ENCODE results near the gene P4HTM.

P4HTM gene

DNA sequence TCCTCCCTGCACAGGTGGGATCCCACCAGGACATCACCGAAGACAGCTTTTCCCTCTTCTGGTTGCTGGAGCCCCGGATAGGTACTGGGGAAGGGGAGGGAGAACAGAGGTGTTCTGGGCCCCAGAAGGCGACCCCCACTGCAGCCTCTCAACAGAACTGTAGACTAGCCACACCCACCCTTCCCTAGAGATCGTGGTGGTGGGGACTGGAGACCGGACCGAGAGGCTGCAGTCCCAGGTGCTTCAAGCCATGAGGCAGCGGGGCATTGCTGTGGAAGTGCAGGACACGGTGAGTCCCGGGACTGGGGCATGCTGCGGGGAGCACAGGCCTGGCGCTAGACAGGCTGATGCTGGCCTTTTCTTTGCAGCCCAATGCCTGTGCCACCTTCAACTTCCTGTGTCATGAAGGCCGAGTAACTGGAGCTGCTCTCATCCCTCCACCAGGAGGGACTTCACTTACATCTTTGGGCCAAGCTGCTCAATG is 32.7 kb downstream of the P4HTM start:
- DNase-seq (ENCODE audit: insufficient read length, low spot score) = no peak
- FAIRE-seq = no peak

DNA sequence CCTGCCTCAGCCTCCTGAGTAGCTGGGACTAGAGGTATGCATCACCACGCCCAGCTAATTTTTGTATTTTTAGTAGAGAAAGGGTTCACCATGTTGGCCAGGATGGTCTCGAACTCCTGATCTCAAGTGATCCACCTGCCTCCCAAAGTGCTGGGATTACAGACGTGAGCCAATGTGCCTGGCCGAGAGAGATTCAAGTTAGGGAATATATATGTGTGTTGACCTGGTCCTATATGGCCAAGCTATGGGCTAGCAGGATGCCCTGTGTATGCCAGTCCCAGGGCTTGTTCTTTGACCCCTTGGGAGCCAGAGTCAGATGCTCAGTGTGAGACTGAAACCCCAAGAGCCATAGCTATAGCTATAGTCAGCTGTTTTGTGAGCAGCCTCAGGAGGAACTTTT is 33.7 kb downstream of the P4HTM start:
- no peak for FAIRE-seq
- DNase-seq (ENCODE audit: insufficient read length, low spot score) = no peak

DNA sequence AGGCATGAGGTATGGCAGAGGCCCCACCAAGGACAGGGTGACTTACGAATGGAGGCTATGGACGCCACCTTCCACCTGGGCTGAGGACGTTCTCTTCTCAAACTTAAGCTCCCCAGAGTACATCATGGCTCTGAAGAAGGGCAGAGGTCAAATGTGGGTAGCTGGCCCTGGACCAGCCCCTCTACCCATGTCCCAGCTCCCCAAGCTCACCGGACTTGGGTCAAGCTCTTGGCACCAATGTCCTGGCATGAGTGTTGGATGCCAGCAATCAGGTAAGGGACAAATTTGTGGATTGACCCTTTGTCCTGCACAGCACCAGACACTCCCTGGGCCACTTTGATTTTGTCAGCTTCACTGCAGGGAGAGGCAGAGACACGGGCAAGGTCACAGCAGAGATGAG is 34.4 kb downstream of the P4HTM start:
- no peak for FAIRE-seq
- DNase-seq (ENCODE audit: insufficient read length, low spot score) = no peak

DNA sequence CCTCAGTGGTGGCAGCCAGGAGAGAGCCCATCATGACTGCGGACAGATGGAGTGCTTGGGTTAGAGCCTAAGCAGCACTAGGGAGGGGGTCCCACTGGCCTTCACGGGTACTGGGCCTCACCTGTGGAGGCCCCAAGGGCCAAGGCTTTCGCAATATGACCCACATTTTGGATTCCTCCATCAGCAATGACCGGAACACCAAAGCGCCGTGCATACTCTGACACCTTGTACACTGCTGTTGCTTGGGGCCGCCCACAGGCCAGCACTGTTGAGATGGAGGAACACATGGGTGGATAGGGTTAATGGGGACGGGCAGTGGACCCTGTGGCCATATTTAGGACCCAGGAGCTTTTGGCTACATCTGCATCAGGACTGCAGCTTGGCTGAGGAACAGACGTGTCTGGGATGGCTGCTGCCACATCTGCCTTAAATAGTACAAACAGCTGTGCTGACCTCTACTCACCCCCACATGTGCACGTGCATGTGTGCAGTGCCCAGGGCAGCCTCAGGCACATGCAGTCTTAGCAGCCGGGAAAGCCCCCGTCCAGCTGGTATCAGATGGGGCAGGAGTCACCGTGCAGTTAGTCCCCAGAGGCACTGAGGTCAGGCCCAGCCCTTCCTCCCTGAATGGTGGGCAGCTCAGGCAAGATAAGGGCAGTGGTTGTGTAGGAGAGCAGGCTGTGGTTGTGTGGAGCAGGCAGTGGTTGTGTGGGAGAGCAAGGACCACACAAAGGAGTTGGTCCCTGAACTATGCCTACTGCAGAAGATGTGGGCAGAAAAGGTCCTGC is 35.2 kb downstream of the P4HTM start:
- DNase-seq (ENCODE audit: insufficient read length, low spot score) (no peak), FAIRE-seq (no peak)

DNA sequence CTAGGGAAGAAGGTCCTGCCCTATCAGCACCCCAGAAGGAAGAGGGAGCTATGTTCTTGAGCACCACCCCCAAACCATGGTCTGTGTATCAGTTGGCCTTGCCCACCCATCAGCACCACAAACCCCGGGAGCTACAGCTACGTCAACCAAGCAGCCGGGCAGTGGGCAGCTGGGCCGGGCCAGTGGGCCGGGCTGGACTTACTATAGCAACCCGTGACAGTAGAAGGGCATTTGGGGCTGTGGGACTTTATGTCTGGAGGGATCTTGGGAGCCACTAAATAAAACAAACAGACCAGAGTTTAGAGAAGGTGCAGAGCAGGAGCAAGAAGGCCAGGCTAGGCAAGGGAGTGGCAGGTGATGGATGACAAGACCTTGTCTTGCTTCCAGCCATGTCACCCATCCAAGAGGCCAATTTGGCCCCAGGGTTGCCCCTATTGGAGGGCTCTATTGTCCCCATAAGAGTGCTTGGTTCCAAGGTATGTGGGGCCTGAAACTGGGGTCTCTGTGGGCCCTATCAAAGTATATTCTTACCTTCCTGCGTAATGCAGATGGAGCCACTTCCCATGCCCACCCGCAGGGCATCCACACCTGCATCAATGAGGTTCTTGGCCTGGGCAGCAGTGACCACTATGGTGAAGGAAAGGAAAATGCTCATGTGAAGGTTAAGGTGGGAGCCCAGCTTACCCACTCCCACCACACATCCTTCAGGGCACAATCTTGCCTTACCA is 35.9 kb downstream of the P4HTM start:
- no peak for DNase-seq (ENCODE audit: insufficient read length, low spot score)
- FAIRE-seq = no peak

DNA sequence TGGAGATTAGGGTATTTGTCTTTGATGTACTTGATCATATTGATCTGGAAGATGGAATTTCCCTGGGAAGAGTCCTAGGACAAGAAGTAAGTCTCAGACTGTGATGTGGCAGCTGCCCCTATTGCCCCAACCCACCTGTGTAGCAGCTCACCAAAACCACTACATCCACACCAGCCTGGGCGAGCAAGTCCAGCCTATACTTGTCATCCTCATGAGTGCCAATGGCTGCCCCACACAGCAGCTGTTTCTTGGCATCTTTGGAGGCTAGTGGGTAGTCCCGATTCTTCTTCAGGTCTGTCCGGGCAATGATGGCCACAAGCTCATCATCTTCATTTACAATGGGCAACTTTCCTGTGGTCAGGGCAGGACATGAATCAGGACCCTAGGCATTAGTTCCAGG is 36.5 kb downstream of the P4HTM start:
- DNase-seq (ENCODE audit: insufficient read length, low spot score) = no peak
- FAIRE-seq = no peak

DNA sequence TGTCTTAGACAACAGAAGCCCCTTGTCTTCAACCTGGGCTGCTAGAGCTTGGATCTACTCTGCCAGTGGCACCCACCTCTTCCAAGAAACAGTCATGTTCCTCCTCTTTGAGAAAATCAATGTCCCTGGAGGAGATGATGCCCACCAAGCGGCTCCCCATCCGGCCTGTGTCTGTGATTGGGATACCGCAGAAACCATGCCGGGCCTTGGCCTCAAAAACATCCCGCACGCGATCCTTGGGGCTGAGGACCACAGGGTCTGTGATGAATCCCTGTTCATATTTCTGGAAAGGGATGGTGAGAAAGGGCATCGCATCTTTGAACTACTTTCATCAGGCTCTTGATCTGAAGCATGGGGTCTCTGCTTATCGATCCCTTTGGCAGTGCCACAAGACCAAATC is 37.6 kb downstream of the P4HTM start:
- DNase-seq (ENCODE audit: insufficient read length, low spot score) = no peak
- no peak for FAIRE-seq

DNA sequence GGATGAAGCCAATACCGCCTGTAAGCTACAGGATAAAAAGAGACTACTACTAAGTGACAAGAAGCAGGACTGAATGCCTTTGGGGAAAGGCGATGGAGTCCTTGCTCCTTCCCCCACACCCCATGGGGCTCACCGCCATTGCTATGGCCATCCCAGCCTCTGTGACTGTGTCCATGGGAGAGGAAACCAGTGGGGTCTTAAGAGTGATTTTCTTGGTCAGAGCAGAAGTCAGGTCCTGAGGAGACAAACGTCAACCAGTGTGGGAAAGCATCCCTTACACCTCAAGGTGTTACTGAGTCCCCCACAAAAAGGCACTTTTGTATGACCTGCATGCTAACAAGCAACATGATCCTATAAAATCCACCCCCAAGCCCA is 38.2 kb downstream of the P4HTM start:
- FAIRE-seq (no peak), DNase-seq (ENCODE audit: insufficient read length, low spot score) (no peak)

DNA sequence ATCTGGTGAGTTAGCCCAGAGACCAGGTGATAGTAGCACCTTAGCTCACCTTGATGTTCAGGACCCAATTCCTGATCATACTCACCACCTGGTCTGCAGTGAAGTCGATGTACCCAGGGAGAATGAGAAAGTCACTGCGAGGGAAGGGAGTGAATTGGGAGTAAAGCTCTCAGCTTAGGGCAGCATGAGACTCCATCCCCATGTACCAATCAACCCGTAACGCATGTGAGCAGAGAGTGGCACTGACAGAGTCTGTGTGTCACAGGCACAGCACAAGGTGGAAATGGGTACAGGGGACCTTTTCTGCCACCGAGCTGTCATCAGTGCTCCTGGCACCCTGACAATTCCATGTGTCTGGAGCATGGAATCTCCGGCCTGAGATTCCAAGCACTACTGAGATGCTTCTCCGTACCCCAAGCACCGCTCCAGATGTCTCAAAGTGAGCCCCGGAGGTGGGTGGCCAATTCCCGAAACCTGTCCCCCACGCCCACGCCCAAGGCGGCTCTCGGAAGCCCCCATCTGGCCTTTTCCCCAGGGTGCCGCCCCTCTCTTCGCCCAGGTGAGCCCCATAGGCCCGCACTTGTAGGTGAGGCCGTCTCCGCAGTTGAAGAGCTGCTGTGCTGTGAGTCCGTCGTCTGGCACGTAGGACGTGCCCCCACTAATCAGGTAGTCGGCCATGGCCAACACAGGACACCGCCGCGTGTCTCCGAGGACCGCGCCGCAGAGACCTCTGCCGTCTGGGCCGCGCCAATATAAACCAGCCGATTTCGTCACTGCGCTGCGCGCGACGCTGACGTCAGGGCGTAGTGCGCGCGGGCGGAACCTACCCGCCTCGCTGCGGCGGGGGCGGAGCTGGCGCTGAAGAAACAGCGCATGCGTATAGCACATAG is 38.9 kb downstream of the P4HTM start, which contains the start of gene IMPDH2:
Gene IMPDH2 (minus strand): TSS at position 726 of the 890 bp plus-strand sequence. CDS start 48 bp downstream, at position 678.
- FAIRE-seq = peak; percentile 99
- DNase-seq (ENCODE audit: insufficient read length, low spot score) = peak; percentile 85

DNA sequence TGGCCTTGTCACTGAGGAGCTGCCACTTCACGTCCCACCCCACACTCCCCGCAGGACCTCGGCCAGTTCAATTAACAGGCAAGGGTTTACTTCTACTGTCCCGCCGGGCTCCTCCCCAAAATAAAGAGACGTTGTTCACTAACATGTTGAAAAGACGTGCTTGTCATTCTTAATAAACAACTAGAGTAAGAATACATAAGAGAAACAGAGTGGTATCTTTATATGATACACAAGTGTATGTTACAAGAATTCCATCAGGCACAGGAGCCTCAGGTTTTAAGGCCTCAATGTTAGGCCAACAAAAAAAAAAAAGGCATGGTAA is 39.5 kb downstream of the P4HTM start:
- DNase-seq (ENCODE audit: insufficient read length, low spot score) (no peak), FAIRE-seq (no peak)

DNA sequence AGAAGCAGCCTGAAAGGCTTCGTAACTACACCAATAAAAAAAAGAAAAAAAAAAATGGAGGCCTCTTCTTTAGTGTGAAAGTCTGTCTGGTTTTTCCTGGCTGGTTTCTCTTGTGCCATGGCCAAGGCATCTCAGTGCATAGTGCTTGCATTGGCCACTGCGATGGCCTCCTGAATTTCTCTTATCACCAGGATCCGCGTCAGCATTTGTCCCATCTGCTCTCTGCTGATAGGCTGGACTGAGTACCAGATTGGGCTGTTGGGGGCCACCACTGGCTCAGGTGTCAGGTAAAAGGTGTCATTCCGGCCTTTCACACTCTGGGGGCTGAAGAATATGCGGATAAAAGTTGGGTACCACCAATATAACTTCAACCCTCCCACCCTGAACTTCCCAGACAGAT is 40.3 kb downstream of the P4HTM start:
- no peak for FAIRE-seq
- DNase-seq (ENCODE audit: insufficient read length, low spot score) = no peak

DNA sequence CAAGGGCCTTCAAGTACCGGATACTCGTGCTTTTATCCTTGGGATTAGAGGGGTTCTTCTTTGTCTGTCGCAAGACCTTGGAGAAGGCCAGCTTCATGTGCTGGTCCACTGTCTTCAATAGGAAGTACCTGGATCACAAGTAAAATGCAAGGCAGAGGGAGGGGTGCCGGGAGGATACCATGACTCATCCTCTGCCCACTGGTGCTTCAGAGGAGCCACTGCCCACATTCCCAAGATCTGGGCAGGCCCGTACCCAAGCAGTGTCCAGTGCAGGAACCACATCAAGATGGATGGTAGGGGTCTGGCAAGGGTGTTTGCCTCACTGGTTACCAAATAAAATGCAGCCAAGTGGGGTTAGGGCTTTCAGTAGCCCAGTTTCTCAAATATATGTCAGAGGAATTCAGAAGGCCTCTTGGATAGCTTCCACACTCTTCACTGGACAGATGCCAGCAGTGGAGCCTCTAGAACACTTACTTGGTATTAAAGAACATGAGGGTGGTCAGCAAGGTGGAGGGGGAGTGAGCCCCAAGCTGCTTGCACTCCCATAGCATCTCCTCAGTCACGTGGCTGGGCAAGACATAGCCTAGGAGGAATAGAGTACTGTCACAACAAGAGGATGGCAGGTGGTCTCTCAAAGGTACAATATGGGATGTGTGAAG is 42.7 kb downstream of the P4HTM start:
- DNase-seq (ENCODE audit: insufficient read length, low spot score) (no peak), FAIRE-seq (peak; percentile 51)

DNA sequence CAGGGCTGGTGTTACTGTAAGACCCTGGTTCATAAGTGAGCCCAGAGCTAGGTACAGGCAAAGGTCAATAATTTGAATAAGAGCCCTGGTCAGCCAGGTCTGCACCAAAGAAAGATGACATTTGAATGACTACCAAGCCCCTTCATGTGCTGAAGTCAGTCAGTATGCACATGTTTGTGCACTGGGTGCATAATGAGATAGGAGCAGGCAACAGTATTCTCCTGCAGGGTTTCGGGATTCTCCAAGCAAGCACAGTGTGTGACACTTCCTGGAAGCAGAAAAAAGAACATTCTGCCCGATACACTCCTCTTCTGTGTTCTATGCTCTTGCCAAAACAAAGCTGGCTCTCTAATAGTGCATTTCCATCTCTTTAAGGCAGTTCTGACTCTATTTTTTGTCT is 44.6 kb downstream of the P4HTM start:
- FAIRE-seq = no peak

DNA sequence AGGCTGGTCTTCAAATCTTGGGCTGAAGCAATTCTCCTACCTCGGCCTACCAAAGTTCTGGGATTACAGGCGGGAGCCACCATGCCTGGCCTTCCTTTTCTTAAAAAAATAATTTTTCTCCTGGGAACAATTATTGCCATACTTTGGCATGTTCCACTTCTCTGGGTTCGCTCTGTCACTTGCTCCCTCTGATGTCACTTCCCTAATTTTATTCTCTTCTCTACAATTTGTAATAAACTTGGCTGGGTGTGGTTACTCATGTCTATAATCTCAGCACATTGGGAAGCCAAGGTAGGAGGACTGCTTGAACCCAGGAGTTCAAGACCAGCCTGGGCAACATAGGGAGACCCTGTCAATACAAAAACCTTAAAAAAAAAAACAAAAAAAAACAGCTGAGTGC is 45.2 kb downstream of the P4HTM start:
- DNase-seq (ENCODE audit: insufficient read length, low spot score) (no peak), FAIRE-seq (no peak)

More for the DNA sequence above, 44.6 kb downstream of the P4HTM start:
- DNase-seq (ENCODE audit: insufficient read length, low spot score) = no peak

DNA sequence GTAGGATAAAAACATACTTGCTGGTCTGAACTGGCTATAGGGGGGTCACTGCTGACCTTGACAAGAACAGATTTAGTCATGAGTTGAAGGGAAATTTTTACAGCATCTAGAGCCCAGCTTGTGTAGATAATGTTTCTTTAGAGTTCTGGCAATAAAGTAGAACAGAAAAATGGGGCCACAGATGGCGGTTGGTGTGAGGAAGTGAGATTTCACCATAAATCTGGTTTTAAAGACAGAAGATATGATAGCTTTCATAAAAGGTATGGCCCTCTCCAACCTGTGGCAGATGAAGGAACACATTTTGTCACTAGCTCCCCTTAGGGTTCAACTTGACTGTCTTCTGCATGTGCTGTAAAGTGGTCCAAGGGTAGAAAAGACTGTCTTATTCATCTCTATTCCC is 63.5 kb downstream of the P4HTM start:
- FAIRE-seq = no peak
- DNase-seq (ENCODE audit: insufficient read length, low spot score) = no peak

DNA sequence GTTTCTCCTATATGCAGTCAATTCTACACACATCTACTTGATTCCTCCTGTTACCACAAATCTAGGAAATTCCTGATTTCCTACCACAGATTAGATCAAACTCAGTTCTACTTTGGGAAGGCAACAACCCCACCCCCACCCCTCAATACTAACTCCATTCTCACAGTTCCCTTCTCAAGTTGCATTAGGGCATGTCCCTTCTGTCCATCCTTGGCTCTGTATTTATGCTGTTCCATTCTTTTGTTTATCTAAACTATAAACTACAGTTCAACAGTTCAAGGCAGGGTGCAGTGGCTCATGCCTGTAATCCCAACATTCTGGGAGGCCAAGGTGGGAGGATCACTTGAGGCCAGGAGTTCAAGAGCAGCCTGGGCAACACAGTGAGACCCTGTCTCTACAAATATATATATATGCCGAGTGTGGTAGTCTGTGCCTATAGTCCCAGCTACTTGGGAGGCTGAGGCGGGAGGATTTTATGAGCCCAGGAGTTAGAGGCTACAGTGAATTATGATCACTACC is 64.4 kb downstream of the P4HTM start:
- FAIRE-seq (no peak), DNase-seq (ENCODE audit: insufficient read length, low spot score) (no peak)

All from HTR-8/SVneo (cell line).